K562 (cell line): ENCODE results near the gene ZNF121. TPM values are rescaled to one million over a fixed set of nuclear protein-coding genes. Genes with fewer than 3 reads are reported as not detected.

ENCODE experiments used
- BHLHE40 ChIP-seq: IDR thresholded peaks from 2 replicates; pipeline ENCODE4 v1.6.1; 2011; ENCODE audit warnings: low read length, improper control_type of control experiment
- MYBL2 ChIP-seq, 2 experiments: fragments of 450-650 bp in 1 of 2; sonication (generic) in 1 of 2; formaldehyde crosslinking in 1 of 2; IDR thresholded peaks; 2 replicates each; pipeline versions ENCODE4 v1.6.1 to v1.8.1; 2017 to 2022; ENCODE audit warnings: borderline replicate concordance in 1 of 2, inconsistent platforms in 1 of 2, low read depth in 1 of 2, mild to moderate bottlenecking in 1 of 2, missing genetic modification reagents in 1 of 2, moderate library complexity in 1 of 2
- NFIX ChIP-seq: fragments of 250-450 bp; sonication (Bioruptor Pico); IDR thresholded peaks from 2 replicates; pipeline ENCODE4 v1.4.0; 2020; ENCODE audit warnings: low read depth, mild to moderate bottlenecking, moderate library complexity
- NFRKB ChIP-seq: fragments of 450-650 bp; IDR thresholded peaks from 2 replicates; pipeline ENCODE4 v1.6.1; 2016; ENCODE audit warnings: low read depth
- PRPF4 ChIP-seq: fragments of 200-400 bp; formaldehyde crosslinking; IDR thresholded peaks from one replicate; pipeline ENCODE4 v1.6.1; 2017; ENCODE audit warnings: low read length, low read depth, mild to moderate bottlenecking; ENCODE audit not compliant: insufficient read depth, poor library complexity, severe bottlenecking
- YBX1 ChIP-seq: fragments of 450-650 bp; IDR thresholded peaks from 2 replicates; pipeline ENCODE4 v1.7.1; 2016; ENCODE audit warnings: mild to moderate bottlenecking
- ZFX ChIP-seq: sonication (generic); formaldehyde crosslinking; IDR thresholded peaks from 2 replicates; pipeline ENCODE4 v1.8.0; 2022; ENCODE audit warnings: mild to moderate bottlenecking, missing genetic modification reagents, moderate library complexity
- ZNF583 ChIP-seq: fragments of 250-450 bp; sonication (Bioruptor Pico); IDR thresholded peaks from 2 replicates; pipeline ENCODE4 v1.4.0; 2020
- ZNF707 ChIP-seq: fragments of 250-450 bp; sonication (Bioruptor Pico); conservative IDR thresholded peaks from 2 replicates; pipeline ENCODE4 v1.8.0; 2022; ENCODE audit warnings: inconsistent platforms, mild to moderate bottlenecking, moderate library complexity
- ZNF717 ChIP-seq: fragments of 250-450 bp; sonication (Bioruptor Pico); IDR thresholded peaks from 2 replicates; pipeline ENCODE4 v1.5.0; 2021
- polyA plus RNA-seq, 8 experiments: library from polyadenylated mRNA; depleted of rRNA in 4 of 8; stranded (reverse) in 5 of 8; unstranded in 3 of 8; fragments of >200 nt; fragmentation: Nextera tagmentation in 2 of 8; fragmentation: Illumina TruSeq in 1 of 8; extraction: Ambion mirVana in 2 of 8; extraction: Trizol in 1 of 8; gene quantifications; 2 replicates each; pipeline versions ENCODE4 v1.2.1 to v1.2.3, GENCODE V29; 2011 to 2014; ENCODE audit warnings: inconsistent platforms in 1 of 8, missing spikeins in 1 of 8
- total RNA-seq, 7 experiments: library from RNA; depleted of rRNA in 6 of 7; stranded (reverse); fragments of >200 nt in 6 of 7; fragmentation: Illumina TruSeq in 2 of 7; extraction: Trizol in 2 of 7; gene quantifications; 2 replicates each; pipeline versions ENCODE4 v1.2.1 to v1.2.3, GENCODE V29; 2011 to 2021; ENCODE audit warnings: low replicate concordance in 1 of 7
- TF ChIP-seq, protein P1 (sequence below): fragments of 250-450 bp; sonication (Bioruptor Pico); IDR thresholded peaks from 2 replicates; pipeline ENCODE4 v1.9.0; 2021; ENCODE audit warnings: mild to moderate bottlenecking
- TF ChIP-seq, protein P2 (sequence below): fragments of 450-650 bp; formaldehyde crosslinking; IDR thresholded peaks from 2 replicates; pipeline ENCODE4 v1.4.0; 2020; ENCODE audit warnings: mild to moderate bottlenecking
- TF ChIP-seq, protein P3 (sequence below): IDR thresholded peaks from 2 replicates; pipeline ENCODE4 v1.6.1; 2012; ENCODE audit warnings: low read depth, low read length, improper control_type of control experiment, borderline replicate concordance
- TF ChIP-seq, protein P4 (sequence below): fragments of 450-650 bp; IDR thresholded peaks from 2 replicates; pipeline ENCODE4 v1.6.1; 2016; ENCODE audit warnings: borderline replicate concordance
- TF ChIP-seq, protein P5 (sequence below), 2 experiments: fragments of 450-650 bp; IDR thresholded peaks; 2 replicates each; pipeline ENCODE4 v1.6.1; 2018; ENCODE audit warnings: mild to moderate bottlenecking in 2 of 2, low read depth in 1 of 2; ENCODE audit not compliant: partially characterized antibody in 2 of 2

Gene ZNF121
- total and polyA plus RNA-seq, 9 of the 15 experiments (the other 6 are each of a cell fraction or from before 2014, with no cell fraction given) = 14.6 to 115 (median 33.4) TPM

DNA sequence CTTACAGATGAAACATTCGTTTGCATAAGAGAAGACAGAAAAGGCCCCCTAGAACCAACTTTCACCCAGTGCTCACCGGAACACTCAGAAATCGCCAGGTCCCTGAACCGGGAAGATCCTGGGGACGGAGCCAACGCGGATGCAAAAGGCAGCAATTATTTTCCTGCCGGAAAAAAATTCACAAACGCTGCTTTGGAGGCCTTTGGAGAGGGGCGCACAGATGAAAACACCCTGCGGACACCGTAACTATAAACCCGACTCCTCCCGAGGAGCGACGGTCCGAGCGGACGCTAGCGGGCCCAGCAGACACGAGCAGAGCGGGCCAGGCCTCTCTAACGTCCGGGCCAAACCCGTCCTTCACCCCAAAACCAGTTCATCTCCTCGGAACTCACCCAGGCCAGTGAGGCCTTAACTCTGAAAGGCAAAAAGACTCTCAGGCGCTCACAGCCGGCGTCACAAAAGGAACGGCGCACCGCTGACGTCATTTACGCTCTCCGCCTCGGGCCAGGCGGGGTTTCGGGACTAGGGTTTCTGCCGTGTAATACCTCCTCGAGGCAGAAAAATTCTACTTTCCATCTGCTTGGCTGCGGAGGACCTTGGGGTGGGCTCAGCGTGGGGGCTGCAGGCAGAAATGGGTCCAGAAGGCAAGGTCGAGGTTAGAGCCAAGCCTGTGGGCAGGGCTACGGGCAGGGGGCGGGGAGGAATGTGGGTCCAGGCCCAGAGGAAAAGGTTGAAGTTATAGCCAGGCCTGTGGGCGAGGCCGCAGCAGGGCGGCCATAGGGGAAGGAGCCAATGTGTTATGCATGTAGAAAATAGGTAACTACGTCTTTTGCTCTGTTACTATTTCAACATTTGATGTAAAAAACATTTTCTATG is 45.9 kb downstream of the ZNF121 start, which contains the start of gene ZNF426 (continued):
- TF ChIP-seq, protein P1, sequence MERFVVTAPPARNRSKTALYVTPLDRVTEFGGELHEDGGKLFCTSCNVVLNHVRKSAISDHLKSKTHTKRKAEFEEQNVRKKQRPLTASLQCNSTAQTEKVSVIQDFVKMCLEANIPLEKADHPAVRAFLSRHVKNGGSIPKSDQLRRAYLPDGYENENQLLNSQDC (CRISPR knock-in tag) = no peak
- TF ChIP-seq, protein P2, sequence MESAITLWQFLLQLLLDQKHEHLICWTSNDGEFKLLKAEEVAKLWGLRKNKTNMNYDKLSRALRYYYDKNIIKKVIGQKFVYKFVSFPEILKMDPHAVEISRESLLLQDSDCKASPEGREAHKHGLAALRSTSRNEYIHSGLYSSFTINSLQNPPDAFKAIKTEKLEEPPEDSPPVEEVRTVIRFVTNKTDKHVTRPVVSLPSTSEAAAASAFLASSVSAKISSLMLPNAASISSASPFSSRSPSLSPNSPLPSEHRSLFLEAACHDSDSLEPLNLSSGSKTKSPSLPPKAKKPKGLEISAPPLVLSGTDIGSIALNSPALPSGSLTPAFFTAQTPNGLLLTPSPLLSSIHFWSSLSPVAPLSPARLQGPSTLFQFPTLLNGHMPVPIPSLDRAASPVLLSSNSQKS = no peak
- TF ChIP-seq, protein P3, sequence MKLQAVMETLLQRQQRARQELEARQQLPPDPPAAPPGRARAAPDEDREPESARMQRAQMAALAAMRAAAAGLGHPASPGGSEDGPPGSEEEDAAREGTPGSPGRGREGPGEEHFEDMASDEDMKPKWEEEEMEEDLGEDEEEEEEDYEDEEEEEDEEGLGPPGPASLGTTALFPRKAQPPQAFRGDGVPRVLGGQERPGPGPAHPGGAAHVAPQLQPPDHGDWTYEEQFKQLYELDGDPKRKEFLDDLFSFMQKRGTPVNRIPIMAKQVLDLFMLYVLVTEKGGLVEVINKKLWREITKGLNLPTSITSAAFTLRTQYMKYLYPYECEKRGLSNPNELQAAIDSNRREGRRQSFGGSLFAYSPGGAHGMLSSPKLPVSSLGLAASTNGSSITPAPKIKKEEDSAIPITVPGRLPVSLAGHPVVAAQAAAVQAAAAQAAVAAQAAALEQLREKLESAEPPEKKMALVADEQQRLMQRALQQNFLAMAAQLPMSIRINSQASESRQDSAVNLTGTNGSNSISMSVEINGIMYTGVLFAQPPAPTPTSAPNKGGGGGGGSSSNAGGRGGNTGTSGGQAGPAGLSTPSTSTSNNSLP = no peak
- TF ChIP-seq ZFX (peak; percentile 98), MYBL2 (IDR thresholded peaks at IDR 0.05; ENCODE audit: low read depth) (no peak), MYBL2 (CRISPR knock-in tag; IDR thresholded peaks at IDR 0.05; ENCODE audit: borderline replicate concordance) (no peak), NFIX (CRISPR knock-in tag) (no peak), ZNF717 (CRISPR knock-in tag) (no peak), NFRKB (peak; percentile 88; the same call in 1 of the 2 replicates), BHLHE40 (no peak), PRPF4 (no peak), YBX1 (no peak), ZNF583 (no peak), ZNF707 (CRISPR knock-in tag) (no peak)
- TF ChIP-seq, protein P4, sequence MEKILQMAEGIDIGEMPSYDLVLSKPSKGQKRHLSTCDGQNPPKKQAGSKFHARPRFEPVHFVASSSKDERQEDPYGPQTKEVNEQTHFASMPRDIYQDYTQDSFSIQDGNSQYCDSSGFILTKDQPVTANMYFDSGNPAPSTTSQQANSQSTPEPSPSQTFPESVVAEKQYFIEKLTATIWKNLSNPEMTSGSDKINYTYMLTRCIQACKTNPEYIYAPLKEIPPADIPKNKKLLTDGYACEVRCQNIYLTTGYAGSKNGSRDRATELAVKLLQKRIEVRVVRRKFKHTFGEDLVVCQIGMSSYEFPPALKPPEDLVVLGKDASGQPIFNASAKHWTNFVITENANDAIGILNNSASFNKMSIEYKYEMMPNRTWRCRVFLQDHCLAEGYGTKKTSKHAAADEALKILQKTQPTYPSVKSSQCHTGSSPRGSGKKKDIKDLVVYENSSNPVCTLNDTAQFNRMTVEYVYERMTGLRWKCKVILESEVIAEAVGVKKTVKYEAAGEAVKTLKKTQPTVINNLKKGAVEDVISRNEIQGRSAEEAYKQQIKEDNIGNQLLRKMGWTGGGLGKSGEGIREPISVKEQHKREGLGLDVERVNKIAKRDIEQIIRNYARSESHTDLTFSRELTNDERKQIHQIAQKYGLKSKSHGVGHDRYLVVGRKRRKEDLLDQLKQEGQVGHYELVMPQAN = peak; percentile 16; the same call in 1 of the 2 replicates
- TF ChIP-seq, protein P5, sequence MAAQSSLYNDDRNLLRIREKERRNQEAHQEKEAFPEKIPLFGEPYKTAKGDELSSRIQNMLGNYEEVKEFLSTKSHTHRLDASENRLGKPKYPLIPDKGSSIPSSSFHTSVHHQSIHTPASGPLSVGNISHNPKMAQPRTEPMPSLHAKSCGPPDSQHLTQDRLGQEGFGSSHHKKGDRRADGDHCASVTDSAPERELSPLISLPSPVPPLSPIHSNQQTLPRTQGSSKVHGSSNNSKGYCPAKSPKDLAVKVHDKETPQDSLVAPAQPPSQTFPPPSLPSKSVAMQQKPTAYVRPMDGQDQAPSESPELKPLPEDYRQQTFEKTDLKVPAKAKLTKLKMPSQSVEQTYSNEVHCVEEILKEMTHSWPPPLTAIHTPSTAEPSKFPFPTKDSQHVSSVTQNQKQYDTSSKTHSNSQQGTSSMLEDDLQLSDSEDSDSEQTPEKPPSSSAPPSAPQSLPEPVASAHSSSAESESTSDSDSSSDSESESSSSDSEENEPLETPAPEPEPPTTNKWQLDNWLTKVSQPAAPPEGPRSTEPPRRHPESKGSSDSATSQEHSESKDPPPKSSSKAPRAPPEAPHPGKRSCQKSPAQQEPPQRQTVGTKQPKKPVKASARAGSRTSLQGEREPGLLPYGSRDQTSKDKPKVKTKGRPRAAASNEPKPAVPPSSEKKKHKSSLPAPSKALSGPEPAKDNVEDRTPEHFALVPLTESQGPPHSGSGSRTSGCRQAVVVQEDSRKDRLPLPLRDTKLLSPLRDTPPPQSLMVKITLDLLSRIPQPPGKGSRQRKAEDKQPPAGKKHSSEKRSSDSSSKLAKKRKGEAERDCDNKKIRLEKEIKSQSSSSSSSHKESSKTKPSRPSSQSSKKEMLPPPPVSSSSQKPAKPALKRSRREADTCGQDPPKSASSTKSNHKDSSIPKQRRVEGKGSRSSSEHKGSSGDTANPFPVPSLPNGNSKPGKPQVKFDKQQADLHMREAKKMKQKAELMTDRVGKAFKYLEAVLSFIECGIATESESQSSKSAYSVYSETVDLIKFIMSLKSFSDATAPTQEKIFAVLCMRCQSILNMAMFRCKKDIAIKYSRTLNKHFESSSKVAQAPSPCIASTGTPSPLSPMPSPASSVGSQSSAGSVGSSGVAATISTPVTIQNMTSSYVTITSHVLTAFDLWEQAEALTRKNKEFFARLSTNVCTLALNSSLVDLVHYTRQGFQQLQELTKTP (IDR thresholded peaks at IDR 0.05; ENCODE audit: low read depth in 1 of 2, partially characterized antibody in 2 of 2) = peak in 1 of 2 experiments; percentile 44
